Activated T-cell treated with anti-CD3 and anti-CD28 coated beads for 4 hours (primary cell): ENCODE data around the gene PYGL.
"Not testable (repeated sequence)": the region's sequence is repeated elsewhere in the genome, so short reads cannot be mapped to it uniquely, and the experiment has no call there.

Source experiments
- DNase-seq: peaks from one replicate; pipeline ENCODE4 v3.0.0-alpha.2; 2020

Gene PYGL

GRCh38 chr14:50954811-50955372, 10.6 kb upstream of the PYGL start:
- no peak for DNase-seq

DNA sequence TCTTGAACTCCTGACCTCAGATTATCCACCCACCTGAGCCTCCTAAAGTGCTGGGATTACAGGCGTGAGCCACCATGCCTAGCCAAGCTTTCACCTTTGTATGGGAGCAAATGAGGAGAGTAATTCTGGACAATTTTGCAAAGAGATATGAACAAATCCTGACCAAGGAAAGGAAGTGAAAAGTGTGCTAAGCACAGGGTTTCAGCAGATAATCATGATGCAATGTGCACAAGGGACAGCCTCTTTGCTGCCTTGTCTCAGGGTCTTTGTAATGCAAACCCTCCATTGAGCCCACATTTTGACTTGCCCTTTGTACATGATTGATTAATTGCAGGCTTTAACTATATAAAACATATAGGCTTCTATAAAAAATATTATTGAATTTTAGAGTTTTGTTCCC, 9.2 kb upstream of the PYGL start:
- DNase-seq, result no peak

DNA sequence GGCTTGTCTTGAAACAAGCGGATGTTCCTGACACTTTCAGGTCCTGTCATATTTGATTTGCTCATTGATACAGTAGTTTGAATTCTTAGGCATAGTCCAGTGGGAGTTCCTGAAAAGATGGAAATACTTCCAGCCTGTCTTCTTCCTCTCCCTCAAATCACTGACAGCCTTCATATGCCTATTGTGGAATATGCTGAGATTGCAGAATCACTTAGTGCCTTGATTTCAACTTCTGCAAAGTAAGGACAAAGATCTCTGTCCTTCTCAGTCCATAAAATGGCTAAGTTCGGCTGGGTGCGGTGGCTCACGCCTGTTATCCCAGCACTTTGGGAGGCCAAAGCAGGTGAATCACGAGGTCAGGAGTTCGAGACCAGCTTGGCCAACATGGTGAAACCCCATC, 6.7 kb upstream of the PYGL start:
- DNase-seq, result no peak

GRCh38 chr14:50948205-50948604, 3.9 kb upstream of the PYGL start:
- no peak for DNase-seq

- DNase-seq, result no peak
Measured at GRCh38 chr14:50947446-50947845, 3.2 kb upstream of the PYGL start.

GRCh38 chr14:50946234-50946935, 2.1 kb upstream of the PYGL start:
- no peak for DNase-seq

- DNase-seq, result no peak
Measured at GRCh38 chr14:50944647-50945413, 547 bp upstream of the PYGL start.

DNA sequence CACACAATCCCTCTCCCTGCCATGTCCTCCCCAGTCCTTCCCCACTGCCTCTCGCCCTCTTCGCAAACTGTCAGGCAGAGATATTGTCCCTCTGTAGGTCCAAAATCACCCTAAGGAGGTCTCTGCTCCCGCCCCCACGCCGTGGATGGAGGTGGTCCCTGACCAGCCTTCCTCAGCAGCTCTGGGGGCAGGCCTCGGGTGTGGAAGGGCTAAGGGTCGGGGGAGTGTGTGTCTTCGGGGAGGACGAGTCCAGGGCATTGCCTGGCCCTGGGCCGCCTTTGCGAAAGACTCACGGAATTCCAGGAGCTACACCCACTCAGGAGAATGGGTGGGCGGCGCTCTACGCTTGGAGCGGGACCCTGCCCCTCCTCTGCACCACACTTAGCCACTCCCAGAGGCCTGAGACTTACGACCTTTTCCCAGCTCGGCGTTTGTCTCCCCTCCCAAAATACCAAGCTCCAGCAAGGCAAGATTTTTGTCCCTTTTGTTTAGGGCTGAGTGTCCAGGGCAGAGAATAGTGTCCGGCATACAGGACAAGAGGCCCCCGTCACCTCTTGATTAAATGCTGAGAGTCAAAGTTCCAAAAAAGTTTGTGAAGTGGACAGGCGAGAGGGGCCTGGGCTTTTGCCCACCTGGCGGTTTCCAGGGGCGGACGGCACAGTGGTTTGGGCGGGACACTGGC, 881 bp downstream of the PYGL start:
- no peak for DNase-seq

DNA sequence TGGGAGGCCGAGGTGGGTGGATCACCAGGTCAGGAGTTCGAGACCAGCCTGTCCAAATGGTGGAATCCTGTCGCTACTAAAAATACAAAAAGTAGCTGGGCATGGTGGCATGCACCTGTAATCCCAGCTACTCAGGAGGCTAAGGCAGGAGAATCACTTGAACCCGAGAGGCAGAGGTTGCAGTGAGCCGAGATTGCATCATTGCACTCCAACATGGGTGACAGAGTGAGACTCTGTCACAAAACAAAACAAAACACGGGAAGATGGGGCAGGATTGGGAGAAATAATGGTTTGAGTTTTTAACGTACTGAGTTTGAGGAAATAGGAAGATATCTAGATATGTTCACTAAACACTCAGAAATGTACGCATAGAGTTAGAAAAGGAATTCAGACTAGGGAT, 2.6 kb downstream of the PYGL start:
- DNase-seq, result not testable (repeated sequence)

GRCh38 chr14:50941151-50941550, 3.1 kb downstream of the PYGL start:
- DNase-seq, result no peak

- DNase-seq, result no peak
Measured at GRCh38 chr14:50937800-50938199, 6.5 kb downstream of the PYGL start.

- DNase-seq, result no peak
Measured at GRCh38 chr14:50937325-50937724, 7.0 kb downstream of the PYGL start.

- DNase-seq, result no peak
Measured at GRCh38 chr14:50936882-50937281, 7.4 kb downstream of the PYGL start.

DNA sequence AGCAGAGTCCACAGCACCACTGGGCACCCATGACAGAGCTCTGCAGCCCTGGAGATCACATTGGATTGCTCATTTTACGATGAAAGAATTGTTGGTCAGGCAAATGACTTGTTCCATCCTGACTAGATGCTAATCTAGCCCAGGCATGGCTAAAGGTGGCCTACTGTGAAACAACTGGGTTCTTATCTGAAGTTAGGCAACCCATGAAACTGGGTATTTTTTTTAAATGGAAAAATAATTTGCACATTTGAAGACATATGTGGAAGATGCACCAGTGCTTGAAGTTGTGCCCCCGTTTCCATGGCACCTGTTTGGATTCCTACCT, 8.3 kb downstream of the PYGL start:
- DNase-seq, result no peak

DNA sequence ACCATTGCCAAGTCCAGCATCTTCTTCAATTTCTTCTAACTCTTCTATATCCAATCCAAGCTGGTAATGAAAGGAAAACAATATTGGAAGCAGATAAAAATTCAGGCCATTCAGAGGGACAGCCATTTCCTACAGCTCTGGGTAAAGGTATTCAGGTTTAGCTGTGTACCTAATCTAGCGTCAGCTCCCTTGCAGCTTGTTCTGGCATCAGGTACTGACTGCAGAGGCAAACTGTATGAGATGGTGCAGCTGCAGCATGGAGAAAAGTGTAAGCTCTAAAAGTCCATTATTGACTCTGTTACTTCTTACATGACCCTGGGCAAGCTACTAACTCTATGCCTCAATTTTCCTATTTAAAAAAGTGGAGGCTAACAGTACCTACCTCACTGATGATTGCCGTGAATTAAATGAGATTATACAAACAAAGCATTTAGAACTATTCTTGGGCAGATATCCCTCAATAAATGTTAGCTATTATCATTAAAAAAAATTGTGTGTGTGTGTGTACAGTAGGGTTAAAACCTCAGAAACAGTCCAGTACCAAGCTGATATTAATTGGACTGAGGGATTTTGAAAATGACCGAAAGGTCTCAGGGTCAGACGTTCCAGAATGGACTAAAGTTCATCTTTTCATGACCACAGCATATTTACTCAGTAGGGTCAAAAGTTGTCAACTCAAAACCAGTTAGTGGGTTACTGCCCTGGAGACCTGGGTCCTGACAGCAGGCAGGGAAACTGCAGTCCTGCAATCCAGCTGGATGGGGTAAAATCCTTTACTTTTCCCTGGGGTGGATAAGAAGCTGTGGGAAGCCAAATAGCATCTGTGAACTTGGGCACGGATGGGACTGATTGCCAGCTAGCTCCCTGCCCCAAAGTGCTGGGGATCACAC, 8.9 kb downstream of the PYGL start:
- no peak for DNase-seq

GRCh38 chr14:50932592-50933495, 11.4 kb downstream of the PYGL start:
- DNase-seq, result no peak

DNA sequence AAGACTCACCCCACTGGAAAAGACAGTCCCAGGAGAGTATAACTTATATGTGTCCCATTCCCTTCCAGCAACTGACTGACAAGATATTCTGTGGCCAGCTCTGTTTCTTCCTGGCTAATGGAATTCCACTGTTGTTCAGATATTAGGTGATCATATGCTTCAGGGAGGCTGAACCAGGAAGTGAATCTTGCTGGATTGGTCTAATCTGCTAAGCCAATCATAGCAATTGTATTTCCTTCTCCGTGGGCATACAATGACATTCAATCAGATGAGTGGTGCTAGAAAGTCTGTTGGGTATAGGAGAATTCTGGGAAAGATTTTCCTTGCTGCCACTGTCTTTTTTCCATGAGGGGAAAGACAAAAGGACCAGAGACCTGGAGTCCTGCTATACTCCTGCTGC, 12.1 kb downstream of the PYGL start:
- no peak for DNase-seq

- DNase-seq, result no peak
Measured at GRCh38 chr14:50931559-50931958, 12.7 kb downstream of the PYGL start.

GRCh38 chr14:50929506-50929905, 14.8 kb downstream of the PYGL start:
- DNase-seq, result no peak

DNA sequence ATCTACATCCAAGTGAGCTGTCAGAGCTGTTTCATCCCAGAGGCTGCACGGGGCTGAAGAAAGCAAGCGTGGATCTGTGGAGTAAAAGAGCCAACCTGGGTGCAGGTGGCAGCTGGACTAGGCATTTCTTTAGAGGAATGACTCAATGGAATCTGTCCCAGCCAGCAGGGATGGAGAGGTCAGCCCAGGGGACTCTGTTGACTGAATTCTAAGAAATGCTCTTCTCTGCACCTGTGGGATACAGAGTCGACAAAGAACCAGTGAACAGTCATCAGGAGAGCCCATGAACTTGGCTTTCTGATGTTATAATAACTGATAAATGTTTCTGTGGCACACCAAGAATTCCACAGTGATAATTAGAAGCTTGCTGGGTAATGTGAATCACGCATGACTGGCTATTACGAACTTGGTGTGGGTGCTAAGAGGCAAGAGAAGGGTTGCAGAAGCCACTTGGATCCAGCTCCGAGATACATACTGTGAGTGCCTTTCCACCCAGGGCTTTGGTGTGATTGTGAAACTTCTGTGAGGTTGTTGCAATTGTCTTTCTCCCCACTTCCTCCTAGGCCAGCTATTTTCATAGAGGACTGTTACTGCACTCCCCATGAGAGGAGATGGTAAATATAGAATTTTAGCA, 16.2 kb downstream of the PYGL start:
- DNase-seq, result no peak

DNA sequence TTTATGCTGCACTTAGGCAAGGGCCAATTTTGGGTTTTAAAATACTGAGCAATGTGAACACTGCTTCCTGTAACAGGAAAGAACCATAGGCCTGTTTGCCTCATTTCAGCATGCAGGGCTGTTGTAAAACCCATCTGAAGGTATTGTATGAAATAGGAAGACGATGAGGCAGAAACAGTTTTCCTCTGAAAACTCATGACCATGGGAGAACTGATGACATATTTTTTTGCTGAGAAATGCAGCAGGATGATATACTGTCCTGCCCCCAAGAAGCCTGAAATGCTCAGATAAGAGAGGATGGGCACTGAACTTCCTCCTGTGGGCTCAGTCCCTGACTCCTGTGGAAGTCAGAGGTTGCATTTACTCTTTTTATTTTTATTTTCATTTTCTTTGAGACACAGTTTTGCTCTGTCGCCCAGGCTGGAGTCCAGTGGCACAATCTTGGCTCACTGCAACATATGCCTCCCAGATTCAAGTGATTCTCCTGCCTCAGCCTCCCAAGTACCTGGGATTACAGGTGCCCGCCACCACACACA, 17.4 kb downstream of the PYGL start:
- no peak for DNase-seq
